DND-41 (cell line): ENCODE data around the gene PODXL.

Source experiments
- CTCF ChIP-seq: IDR thresholded peaks from 2 replicates; pipeline ENCODE4 v1.5.1; 2012; ENCODE audit warnings: borderline replicate concordance, low read length, moderate library complexity, mild to moderate bottlenecking; ENCODE audit not compliant: poor library complexity, severe bottlenecking; ENCODE audit errors: extremely low read depth
- EZH2 ChIP-seq: IDR thresholded peaks from 3 replicates; pipeline ENCODE4 v1.6.1; 2012; ENCODE audit warnings: borderline replicate concordance, low read depth, mild to moderate bottlenecking, moderate library complexity, low read length, inconsistent platforms; ENCODE audit not compliant: severe bottlenecking

GRCh38 chr7:131578602-131579001 is 22.2 kb upstream of the PODXL start:
- TF ChIP-seq CTCF (no peak), EZH2 (no peak)
